CD4-positive, alpha-beta memory T cell (primary cell): ENCODE measurements around the gene INPP1. TPM values are rescaled to one million over a fixed set of nuclear protein-coding genes. Genes with fewer than 3 reads are reported as not detected.

Experiments used
- CTCF ChIA-PET: fragments of 350-600 bp; sonication (Branson Sonifier 250); formaldehyde crosslinking; loops from one replicate; lab custom pipeline; 2021; ENCODE audit warnings: inconsistent platforms; ENCODE audit not compliant: partially characterized antibody; lab: Charles Lee
- POLR2A ChIA-PET: fragments of 350-600 bp; sonication (Branson Sonifier 250); formaldehyde crosslinking; loops from one replicate; lab custom pipeline; 2021; ENCODE audit not compliant: partially characterized antibody; lab: Charles Lee
- DNase-seq, 5 donors: peaks; one replicate each; pipeline versions ENCODE4 v3.0.0 to v3.0.0-alpha.2; 2020 to 2022; ENCODE audit warnings: mixed read lengths in 1 of 5
- H3K27ac ChIP-seq: one replicate; pipeline ENCODE4 v1.7.0; 2013; ENCODE audit warnings: low read depth, low read length
- H3K27me3 ChIP-seq: 2 replicates; pipeline ENCODE4 v1.7.0; 2013; ENCODE audit warnings: mild to moderate bottlenecking, low read length, moderate library complexity; ENCODE audit not compliant: insufficient read depth
- H3K36me3 ChIP-seq: 2 replicates; pipeline ENCODE4 v1.7.0; 2013; ENCODE audit warnings: mild to moderate bottlenecking, low read length, moderate library complexity; ENCODE audit not compliant: insufficient read depth
- H3K4me1 ChIP-seq: 2 replicates; pipeline ENCODE4 v1.7.0; 2013; ENCODE audit warnings: mild to moderate bottlenecking, low read length, moderate library complexity; ENCODE audit not compliant: insufficient read depth
- H3K4me3 ChIP-seq, 2 donors: one replicate each; pipeline ENCODE4 v1.7.0; 2013; ENCODE audit warnings: low read length in 2 of 2, mild to moderate bottlenecking in 1 of 2
- H3K9me3 ChIP-seq, 2 donors: one replicate each; pipeline ENCODE4 v1.7.0; 2013; ENCODE audit warnings: low read length in 2 of 2, control low read depth in 1 of 2; ENCODE audit not compliant: control insufficient read depth in 1 of 2
- H3K27ac Mint-ChIP-seq, 7 donors: one replicate each; pipeline ENCODE4 v1.8.0; 2020 to 2021; ENCODE audit warnings: mixed read lengths in 7 of 7, mild to moderate bottlenecking in 6 of 7, inconsistent platforms in 3 of 7, moderate library complexity in 3 of 7
- H3K27me3 Mint-ChIP-seq, 2 donors: one replicate each; pipeline ENCODE4 v1.8.0; 2020 to 2021; ENCODE audit warnings: mixed read lengths in 2 of 2
- H3K36me3 Mint-ChIP-seq, 2 donors: one replicate each; pipeline ENCODE4 v1.8.0; 2020 to 2021; ENCODE audit warnings: mixed read lengths in 2 of 2, inconsistent platforms in 1 of 2, mild to moderate bottlenecking in 1 of 2
- H3K4me1 Mint-ChIP-seq, 4 donors: one replicate each; pipeline ENCODE4 v1.8.0; 2020 to 2021; ENCODE audit warnings: mixed read lengths in 4 of 4, mild to moderate bottlenecking in 1 of 4
- H3K4me3 Mint-ChIP-seq, 8 donors: one replicate each; pipeline ENCODE4 v1.8.0; 2020 to 2021; ENCODE audit warnings: mixed read lengths in 8 of 8, mild to moderate bottlenecking in 7 of 8, moderate library complexity in 6 of 8, inconsistent platforms in 3 of 8
- H3K9me3 Mint-ChIP-seq, 8 donors: one replicate each; pipeline ENCODE4 v1.8.0; 2020 to 2021; ENCODE audit warnings: mixed read lengths in 8 of 8, mild to moderate bottlenecking in 5 of 8, inconsistent platforms in 3 of 8, moderate library complexity in 1 of 8
- intact Hi-C: fragments of 100-400 bp; cut with micrococcal nuclease; formaldehyde crosslinking; loops from one replicate; pipeline ENCODE4 v1.15.1; 2023
- polyA plus RNA-seq, 2 donors: library from polyadenylated mRNA; unstranded; fragments of 300-500 nt; fragmentation: Illumina TruSeq; gene quantifications; one replicate each; pipeline ENCODE4 v1.2.3, GENCODE V29; 2021
- total RNA-seq, 2 experiments: library from RNA; stranded (reverse); gene quantifications; one replicate each; pipeline ENCODE4 v1.2.3, GENCODE V29; 2021

Gene INPP1
- total and polyA plus RNA-seq, 4 experiments from 2014 or later, result 3.1 to 3.7 (median 3.3) TPM

DNA sequence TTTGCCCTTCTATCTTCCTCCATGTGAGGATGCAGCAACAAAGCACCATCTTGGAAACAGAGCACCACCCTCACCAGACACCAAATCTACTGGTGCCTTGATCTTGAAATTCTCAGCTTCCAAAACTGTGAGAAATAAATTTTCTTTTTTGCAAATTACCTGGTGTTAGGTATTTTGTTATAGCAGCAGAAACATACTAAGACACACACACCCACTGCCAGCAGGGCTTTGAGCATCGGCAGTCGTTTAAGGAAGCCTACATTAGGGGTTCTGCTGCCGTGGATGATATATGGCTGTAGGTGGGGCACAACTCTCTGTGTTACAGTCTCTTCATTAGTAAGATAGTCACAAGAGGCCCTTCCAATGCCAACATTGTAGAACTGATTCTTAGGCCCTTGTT is 44.0 kb downstream of the INPP1 start:
- H3K9me3 Mint-ChIP-seq, result no peaks in the 10 kb centered on the region

DNA sequence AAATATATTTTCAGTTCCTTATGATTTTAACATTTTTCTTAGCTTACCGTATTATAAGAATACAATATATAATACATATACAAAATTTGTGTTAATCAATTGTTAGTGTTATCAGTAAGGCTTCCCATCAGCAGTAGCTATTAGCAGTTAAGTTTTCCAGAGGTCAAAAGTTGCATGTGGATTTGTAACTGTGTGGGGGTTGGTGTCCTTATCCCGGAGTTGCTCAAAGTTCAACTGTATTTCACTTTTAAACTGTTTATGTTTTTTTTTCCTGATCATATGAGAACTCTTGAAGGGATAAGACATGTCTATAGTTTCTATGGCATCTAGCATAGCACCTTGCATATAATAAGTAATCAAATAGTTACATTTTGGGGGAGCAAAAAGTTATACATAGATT is 52.9 kb downstream of the INPP1 start:
- POLR2A ChIA-PET, result interaction anchor here (1.9 kb wide), 1 partner anchor 11 kb away, joined by 9 read pairs; no protein-coding TSS in a partner anchor
- H3K4me1 ChIP-seq, result no peaks in the 10 kb centered on the region
- no peak overlapping the region for H3K4me3 ChIP-seq
- intact Hi-C loops, result no loop called here
- CTCF ChIA-PET, result interaction anchor here (0.9 kb wide), 1 partner anchor 11 kb away, joined by 3 read pairs; no protein-coding TSS in a partner anchor
- Mint-ChIP-seq H3K4me1 (no peaks in the 10 kb centered on the region), H3K36me3 (no peaks in the 10 kb centered on the region), H3K27ac (no peak overlapping the region), H3K27me3 (peaks cover 3 to 5% of the 10 kb centered on the region in 2 donors), H3K4me3 (no peak overlapping the region), H3K9me3 (no peaks in the 10 kb centered on the region)
- H3K27me3 ChIP-seq, result no peaks in the 10 kb centered on the region
- H3K9me3 ChIP-seq, result no peaks in the 10 kb centered on the region
- H3K36me3 ChIP-seq, result no peaks in the 10 kb centered on the region
- no peak for DNase-seq
- no peak overlapping the region for H3K27ac ChIP-seq

More for the DNA sequence above, 44.0 kb downstream of the INPP1 start:
- Histone ChIP-seq H3K4me1 (no peaks in the 10 kb centered on the region), H3K27ac (no peak overlapping the region), H3K9me3 (no peaks in the 10 kb centered on the region), H3K27me3 (no peaks in the 10 kb centered on the region), H3K36me3 (no peaks in the 10 kb centered on the region), H3K4me3 (no peak overlapping the region)
- intact Hi-C loops, result no loop called here
- ChIA-PET POLR2A (no interaction called here), CTCF (interaction anchor here (1.2 kb wide), 1 partner anchor 293 kb away, joined by 8 read pairs; no protein-coding TSS in a partner anchor)
- no peak overlapping the region for H3K4me3 Mint-ChIP-seq
- no peak overlapping the region for H3K27ac Mint-ChIP-seq
- no peak for DNase-seq
- no peaks in the 10 kb centered on the region for H3K36me3 Mint-ChIP-seq
- peaks cover 0 to 3% (median 0%) of the 10 kb centered on the region in 4 donors for H3K4me1 Mint-ChIP-seq
- peaks cover 3 to 6% of the 10 kb centered on the region in 2 donors for H3K27me3 Mint-ChIP-seq

DNA sequence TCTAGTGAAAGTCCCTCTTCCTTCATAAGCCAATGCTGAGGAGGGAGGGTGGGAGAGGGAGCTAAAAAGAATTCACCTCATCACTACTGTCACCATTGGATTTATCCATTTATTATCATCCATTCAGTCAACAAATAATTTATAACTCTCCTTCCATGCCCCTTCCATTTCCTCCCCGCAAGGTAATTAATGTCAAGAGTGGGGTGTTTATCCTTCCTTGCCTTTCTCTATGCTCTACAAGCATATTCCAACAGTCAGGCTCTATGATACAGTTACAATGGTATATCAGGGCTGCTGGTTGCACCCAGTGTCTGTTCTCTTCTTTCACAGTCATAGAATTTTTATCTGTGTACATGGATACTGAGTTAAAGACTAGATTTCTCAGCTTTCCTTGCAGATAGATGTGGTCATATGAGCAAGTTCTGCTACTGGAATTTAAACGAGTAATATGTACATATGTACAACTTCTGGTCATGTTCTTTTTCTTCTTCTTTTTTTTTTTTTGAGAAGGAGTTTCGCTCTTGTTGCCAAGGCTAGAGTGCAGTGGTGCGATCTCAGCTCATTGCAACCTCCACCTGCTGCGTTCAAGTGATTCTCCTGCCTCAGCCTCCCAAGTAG is 59.7 kb downstream of the INPP1 start:
- intact Hi-C loops, result loop anchor here (10.0 kb wide), 1 partner anchor 612 kb away; the partner anchor contains the start of gene STAT1
- no peak overlapping the region for H3K27ac ChIP-seq
- no peak overlapping the region for H3K4me3 ChIP-seq
- no peaks in the 10 kb centered on the region for H3K27me3 ChIP-seq
- POLR2A ChIA-PET, result no interaction called here
- peaks cover 11% of the 10 kb centered on the region for H3K4me1 ChIP-seq
- peaks cover 0 to 7% (median 6%) of the 10 kb centered on the region in 4 donors for H3K4me1 Mint-ChIP-seq
- no peaks in the 10 kb centered on the region for H3K9me3 ChIP-seq
- H3K4me3 Mint-ChIP-seq, result no peak overlapping the region
- peak overlapping the region in 1 of 7 donors; percentile 11 for H3K27ac Mint-ChIP-seq
- CTCF ChIA-PET, result interaction anchor here (0.9 kb wide), 1 partner anchor 277 kb away, joined by 3 read pairs; no protein-coding TSS in a partner anchor
- H3K36me3 ChIP-seq, result no peaks in the 10 kb centered on the region
- no peak for DNase-seq
- peaks cover 0 to 2% (median 0%) of the 10 kb centered on the region in 8 donors for H3K9me3 Mint-ChIP-seq
- no peaks in the 10 kb centered on the region for H3K27me3 Mint-ChIP-seq
- peaks cover 0 to 6% of the 10 kb centered on the region in 2 donors for H3K36me3 Mint-ChIP-seq

DNA sequence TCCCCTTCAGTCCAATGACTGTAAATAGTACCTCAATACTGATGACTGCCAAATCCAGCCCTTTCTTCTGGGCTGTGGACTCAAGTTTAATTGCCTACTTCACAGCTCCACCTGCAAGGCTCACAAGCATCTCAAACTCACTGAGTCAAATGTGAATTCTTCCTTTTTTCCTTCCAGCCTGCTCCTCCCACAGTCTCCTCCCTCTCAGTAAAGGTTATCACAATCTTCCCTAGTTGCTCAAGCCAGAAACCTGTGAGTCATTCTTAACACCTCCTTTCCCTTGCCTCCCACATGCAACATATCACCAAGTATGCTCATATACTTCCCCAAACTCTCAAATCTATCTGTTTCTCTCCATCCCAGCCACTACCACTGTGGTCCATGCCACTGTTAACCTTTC is 61.1 kb downstream of the INPP1 start:
- DNase-seq, result no peak
- no peaks in the 10 kb centered on the region for H3K27me3 Mint-ChIP-seq
- Histone ChIP-seq H3K27ac (no peak overlapping the region), H3K4me3 (no peak overlapping the region), H3K36me3 (no peaks in the 10 kb centered on the region), H3K4me1 (peaks cover 17% of the 10 kb centered on the region), H3K9me3 (no peaks in the 10 kb centered on the region), H3K27me3 (no peaks in the 10 kb centered on the region)
- H3K4me3 Mint-ChIP-seq, result no peak overlapping the region
- ChIA-PET CTCF (no interaction called here), POLR2A (no interaction called here)
- peaks cover 0 to 10% of the 10 kb centered on the region in 2 donors for H3K36me3 Mint-ChIP-seq
- no peak overlapping the region for H3K27ac Mint-ChIP-seq
- peaks cover 7 to 12% (median 11%) of the 10 kb centered on the region in 4 donors for H3K4me1 Mint-ChIP-seq
- intact Hi-C loops, result loop anchor here (10.0 kb wide), 1 partner anchor 610 kb away; the partner anchor contains the start of gene STAT1
- H3K9me3 Mint-ChIP-seq, result peaks cover 0 to 2% (median 0%) of the 10 kb centered on the region in 8 donors

DNA sequence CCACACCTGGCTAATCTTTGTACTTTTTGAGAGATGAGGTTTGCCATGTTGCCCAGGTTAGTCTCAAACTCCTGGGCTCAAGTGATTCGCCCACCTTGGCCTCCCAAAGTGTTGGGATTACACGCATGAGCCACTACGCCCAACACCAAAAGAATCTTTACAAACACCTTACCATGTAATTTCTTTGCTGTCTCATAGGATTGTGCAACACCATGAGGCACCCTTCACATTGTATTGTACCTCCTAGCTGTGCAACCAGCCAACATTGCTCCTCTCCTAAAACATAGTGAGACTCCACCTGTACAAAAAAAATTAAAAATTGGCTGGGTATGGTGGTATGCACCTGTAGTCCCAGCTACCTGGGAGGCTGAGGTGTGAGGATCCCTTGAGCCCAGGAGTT is 61.7 kb downstream of the INPP1 start:
- peaks cover 13 to 18% (median 17%) of the 10 kb centered on the region in 4 donors for H3K4me1 Mint-ChIP-seq
- no peak overlapping the region for H3K4me3 Mint-ChIP-seq
- H3K27me3 Mint-ChIP-seq, result no peaks in the 10 kb centered on the region
- DNase-seq, result no peak
- no peaks in the 10 kb centered on the region for H3K9me3 ChIP-seq
- peaks cover 22% of the 10 kb centered on the region for H3K4me1 ChIP-seq
- peaks cover 0 to 2% (median 0%) of the 10 kb centered on the region in 8 donors for H3K9me3 Mint-ChIP-seq
- H3K4me3 ChIP-seq, result no peak overlapping the region
- no peaks in the 10 kb centered on the region for H3K36me3 ChIP-seq
- intact Hi-C loops, result loop anchor here (5.0 to 10.0 kb wide), 3 partner anchors 112 to 1272 kb away; partner anchors contain the start of genes NABP1 and STAT1
- H3K27ac Mint-ChIP-seq, result no peak overlapping the region
- ChIA-PET CTCF (no interaction called here), POLR2A (no interaction called here)
- no peak overlapping the region for H3K27ac ChIP-seq
- H3K27me3 ChIP-seq, result no peaks in the 10 kb centered on the region
- H3K36me3 Mint-ChIP-seq, result peaks cover 0 to 10% of the 10 kb centered on the region in 2 donors

DNA sequence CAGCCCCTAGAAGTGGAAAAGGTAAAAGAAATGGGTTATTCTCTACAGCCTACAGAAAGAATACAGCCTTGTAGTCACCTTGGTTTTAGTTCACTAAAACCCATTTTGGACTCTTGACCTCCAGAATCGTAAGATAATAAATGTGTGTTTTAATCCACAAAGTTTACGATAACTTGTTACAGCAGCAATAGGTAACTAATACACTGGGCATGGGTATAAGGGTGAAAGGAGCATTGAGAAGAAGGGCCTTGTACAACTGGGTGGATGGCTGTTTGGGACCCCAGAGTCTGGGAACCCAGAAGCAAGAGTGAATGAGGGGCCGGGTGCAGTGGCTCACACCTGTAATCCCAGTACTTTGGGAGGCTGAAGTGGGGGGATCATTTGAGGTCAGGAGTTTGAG is 62.6 kb downstream of the INPP1 start:
- H3K9me3 Mint-ChIP-seq, result peaks cover 0 to 2% (median 0%) of the 10 kb centered on the region in 8 donors
- H3K27me3 ChIP-seq, result no peaks in the 10 kb centered on the region
- H3K4me1 Mint-ChIP-seq, result peaks cover 18 to 25% (median 20%) of the 10 kb centered on the region in 4 donors
- no peaks in the 10 kb centered on the region for H3K9me3 ChIP-seq
- H3K27ac Mint-ChIP-seq, result no peak overlapping the region
- no peaks in the 10 kb centered on the region for H3K36me3 ChIP-seq
- no peak overlapping the region for H3K27ac ChIP-seq
- no peak for DNase-seq
- H3K4me3 Mint-ChIP-seq, result no peak overlapping the region
- H3K4me1 ChIP-seq, result peaks cover 31% of the 10 kb centered on the region
- H3K36me3 Mint-ChIP-seq, result peaks cover 0 to 10% of the 10 kb centered on the region in 2 donors
- H3K27me3 Mint-ChIP-seq, result no peaks in the 10 kb centered on the region
- no peak overlapping the region for H3K4me3 ChIP-seq
- ChIA-PET CTCF (interaction anchor here (1.4 kb wide), 1 partner anchor 63 kb away, joined by 4 read pairs; no protein-coding TSS in a partner anchor), POLR2A (interaction anchor here (2.0 to 3.2 kb wide), 3 partner anchors 10 to 128 kb away, joined by 9 to 55 read pairs (median 13); partner anchors contain the start of gene NEMP2)
- intact Hi-C loops, result loop anchor here (5.0 to 10.0 kb wide), 3 partner anchors 111 to 1271 kb away; partner anchors contain the start of genes NABP1 and STAT1

DNA sequence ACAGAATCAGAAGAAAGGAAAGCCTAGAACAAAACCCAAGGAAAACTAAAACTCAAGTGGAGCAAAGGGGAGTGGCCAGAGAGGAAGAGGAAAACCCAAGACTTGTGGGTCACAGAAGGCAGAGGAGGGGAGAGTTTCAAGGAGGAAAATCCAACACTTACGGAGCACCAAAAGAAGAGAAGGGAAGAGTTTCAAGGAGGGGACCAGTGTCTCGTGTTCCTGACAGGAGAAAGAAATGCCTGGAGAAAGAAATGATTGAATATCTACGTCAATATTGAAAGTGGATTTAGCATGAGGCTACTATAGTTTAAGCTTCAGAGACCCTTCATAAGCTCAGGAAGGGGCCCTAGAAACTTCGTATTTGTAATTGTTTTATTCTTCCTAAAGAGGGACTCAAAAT is 63.4 kb downstream of the INPP1 start:
- Histone ChIP-seq H3K27me3 (no peaks in the 10 kb centered on the region), H3K4me1 (peaks cover 37% of the 10 kb centered on the region), H3K27ac (peak overlapping the region; percentile 96), H3K36me3 (no peaks in the 10 kb centered on the region), H3K9me3 (no peaks in the 10 kb centered on the region), H3K4me3 (no peak overlapping the region)
- ChIA-PET CTCF (interaction anchor here (0.5 to 1.9 kb wide), 6 partner anchors 11 to 273 kb away, joined by 3 to 6 read pairs (median 4); no protein-coding TSS in a partner anchor), POLR2A (interaction anchor here (0.8 to 3.2 kb wide), 22 partner anchors 10 to 1271 kb away, joined by 3 to 55 read pairs (median 4); partner anchors contain the start of genes GLS, HIBCH, NAB1 and NABP1)
- no peak for DNase-seq
- H3K4me3 Mint-ChIP-seq, result peak overlapping the region in 1 of 8 donors; percentile 92
- intact Hi-C loops, result loop anchor here (1.0 to 10.0 kb wide), 4 partner anchors 87 to 1270 kb away; partner anchors contain the start of genes NABP1 and STAT1
- H3K4me1 Mint-ChIP-seq, result peaks cover 21 to 33% (median 25%) of the 10 kb centered on the region in 4 donors
- H3K27ac Mint-ChIP-seq, result no peak overlapping the region
- H3K36me3 Mint-ChIP-seq, result peaks cover 0 to 10% of the 10 kb centered on the region in 2 donors
- peaks cover 0 to 2% (median 0%) of the 10 kb centered on the region in 8 donors for H3K9me3 Mint-ChIP-seq
- no peaks in the 10 kb centered on the region for H3K27me3 Mint-ChIP-seq
